Fibroblast of lung (primary cell): ENCODE measurements around the gene SPATS2L.

Experiments
- CTCF ChIP-seq, 2 donors: IDR thresholded peaks in 1 of 2; conservative IDR thresholded peaks in 1 of 2; 1 replicate in 1 of 2; 2 replicates in 1 of 2; pipeline ENCODE4 v1.5.1; 2011 to 2012; ENCODE audit warnings: low read length in 2 of 2, control low read depth in 1 of 2, inconsistent platforms in 1 of 2, low read depth in 1 of 2, mild to moderate bottlenecking in 1 of 2
- EZH2 ChIP-seq: IDR thresholded peaks from 2 replicates; pipeline ENCODE4 v1.5.1; 2012; ENCODE audit warnings: low read length, control low read depth, mild to moderate bottlenecking; ENCODE audit errors: missing control alignments

DNA sequence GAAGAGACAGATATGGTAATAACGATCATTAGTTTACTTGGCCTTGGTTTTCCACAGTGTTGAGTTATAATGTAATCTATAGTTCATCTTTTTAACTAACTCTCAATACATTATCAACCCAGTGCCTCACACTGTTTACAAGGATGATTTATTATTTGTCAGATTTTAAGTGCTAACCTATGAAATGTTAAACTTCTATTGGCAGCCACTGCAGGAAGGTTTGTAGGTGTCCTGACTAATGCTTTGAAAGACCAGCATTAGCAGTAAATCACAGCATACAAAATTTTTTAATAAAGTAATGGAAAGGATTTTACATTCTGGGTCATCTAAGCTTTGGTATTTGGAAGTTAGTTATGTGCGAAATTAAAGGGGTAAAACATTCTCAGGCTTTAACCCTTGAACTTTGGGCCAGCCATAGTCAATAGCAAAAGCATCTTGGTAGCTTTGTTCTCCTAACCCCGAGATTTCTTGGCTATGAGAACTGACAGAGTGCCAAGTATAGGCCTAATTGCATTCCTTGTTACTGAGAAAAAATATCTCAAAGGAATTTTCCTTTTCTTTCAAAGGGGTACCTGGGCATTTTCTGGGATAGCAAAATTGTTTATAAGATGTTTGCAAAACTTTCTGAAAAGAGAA lies 30.6 kb downstream of the SPATS2L start:
- no peak for TF ChIP-seq CTCF (conservative IDR thresholded peaks at IDR 0.05 in 1 of 2, IDR thresholded peaks at IDR 0.05 in 1 of 2; ENCODE audit: low read depth in 1 of 2, low read length in 2 of 2)
- TF ChIP-seq EZH2: no peak
